ENCODE results near the gene CEP19.

GRCh38 chr3:196721097-196721496, 9.0 kb upstream of the CEP19 start:
- TF ChIP-seq CTCF (IDR thresholded peaks at IDR 0.05) (no peak), POLR2A (IDR thresholded peaks at IDR 0.05) (no peak)

Measured in uterus (tissue), 2 donors.